Parathyroid adenoma (tissue), 2 donors: ENCODE results near the gene CCL8.

Source experiments
- H2AFZ ChIP-seq: fragments of 300-600 bp; sonication (generic); one replicate; pipeline ENCODE4 v1.7.0; 2017; ENCODE audit warnings: antibody characterized with exemption, mild to moderate bottlenecking
- H3K27ac ChIP-seq: fragments of 300-600 bp; sonication (generic); one replicate; pipeline ENCODE4 v1.7.0; 2017
- H3K27me3 ChIP-seq: fragments of 300-600 bp; sonication (generic); one replicate; pipeline ENCODE4 v1.7.0; 2017; ENCODE audit warnings: low read length; ENCODE audit not compliant: control insufficient read depth, insufficient read depth
- H3K36me3 ChIP-seq: fragments of 300-600 bp; sonication (generic); one replicate; pipeline ENCODE4 v1.7.0; 2017; ENCODE audit warnings: low read length; ENCODE audit not compliant: control insufficient read depth, insufficient read depth
- H3K4me1 ChIP-seq: fragments of 300-600 bp; sonication (generic); one replicate; pipeline ENCODE4 v1.7.0; 2017; ENCODE audit warnings: control low read depth
- H3K4me2 ChIP-seq: fragments of 300-600 bp; sonication (generic); one replicate; pipeline ENCODE4 v1.7.0; 2017; ENCODE audit warnings: low read length
- H3K4me3 ChIP-seq: fragments of 300-600 bp; sonication (generic); one replicate; pipeline ENCODE4 v1.7.0; 2017; ENCODE audit warnings: low read depth, low read length
- H3K79me2 ChIP-seq: fragments of 300-600 bp; sonication (generic); one replicate; pipeline ENCODE4 v1.7.0; 2017; ENCODE audit warnings: control low read depth
- H3K9ac ChIP-seq: fragments of 300-600 bp; sonication (generic); one replicate; pipeline ENCODE4 v1.7.0; 2017; ENCODE audit warnings: mild to moderate bottlenecking
- H3K9me3 ChIP-seq: fragments of 300-600 bp; sonication (generic); one replicate; pipeline ENCODE4 v1.7.0; 2017; ENCODE audit warnings: low read length; ENCODE audit not compliant: control insufficient read depth
- CTCF ChIP-seq: fragments of 300-600 bp; sonication (generic); IDR thresholded peaks from one replicate; pipeline ENCODE4 v1.7.0; 2017; ENCODE audit warnings: antibody characterized with exemption, mild to moderate bottlenecking
- donor health status: primary hyperparathyroidism.

The CCL8 gene

DNA sequence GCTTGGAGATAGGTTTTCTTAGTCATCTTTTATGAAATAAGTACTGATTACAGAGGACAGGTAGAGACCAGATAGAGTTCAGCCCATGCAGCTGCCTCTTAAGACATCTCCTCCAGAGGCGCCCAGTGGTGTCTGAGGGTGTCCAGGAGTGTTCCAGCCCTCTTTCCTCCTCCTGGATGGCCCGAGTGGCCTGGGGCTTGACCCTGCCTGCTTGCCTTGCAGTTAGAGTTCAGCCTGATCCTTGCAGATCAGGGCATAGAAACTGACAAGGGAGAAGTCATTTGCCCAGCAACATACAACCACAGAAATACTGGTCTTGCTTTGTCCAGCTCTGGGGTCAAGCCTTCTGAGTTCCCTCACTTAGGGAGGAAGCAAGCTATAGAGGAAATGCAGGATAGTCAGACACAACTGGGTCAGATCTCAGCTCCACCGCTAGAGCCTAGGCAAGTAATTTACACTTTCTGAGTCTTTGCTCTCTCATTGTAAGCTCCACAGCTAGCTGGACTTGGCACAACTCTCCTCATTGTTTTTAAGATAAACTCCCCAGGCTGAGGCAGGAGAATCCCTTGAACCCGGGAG lies 47.4 kb downstream of the CCL8 start:
- Histone ChIP-seq H3K4me2 (no peak overlapping the region), H3K9me3 (no peaks in the 10 kb centered on the region), H2AFZ (no peak overlapping the region), H3K27me3 (no peaks in the 10 kb centered on the region), H3K4me1 (no peaks in the 10 kb centered on the region), H3K79me2 (no peaks in the 10 kb centered on the region), H3K36me3 (no peaks in the 10 kb centered on the region), H3K9ac (no peak overlapping the region), H3K4me3 (no peak overlapping the region), H3K27ac (no peak overlapping the region)
- TF ChIP-seq CTCF = no peak

- Histone ChIP-seq H3K27ac (no peak overlapping the region), H3K36me3 (no peaks in the 10 kb centered on the region)
Observed at GRCh38 chr17:34367486-34368195, 48.4 kb downstream of the CCL8 start.

DNA sequence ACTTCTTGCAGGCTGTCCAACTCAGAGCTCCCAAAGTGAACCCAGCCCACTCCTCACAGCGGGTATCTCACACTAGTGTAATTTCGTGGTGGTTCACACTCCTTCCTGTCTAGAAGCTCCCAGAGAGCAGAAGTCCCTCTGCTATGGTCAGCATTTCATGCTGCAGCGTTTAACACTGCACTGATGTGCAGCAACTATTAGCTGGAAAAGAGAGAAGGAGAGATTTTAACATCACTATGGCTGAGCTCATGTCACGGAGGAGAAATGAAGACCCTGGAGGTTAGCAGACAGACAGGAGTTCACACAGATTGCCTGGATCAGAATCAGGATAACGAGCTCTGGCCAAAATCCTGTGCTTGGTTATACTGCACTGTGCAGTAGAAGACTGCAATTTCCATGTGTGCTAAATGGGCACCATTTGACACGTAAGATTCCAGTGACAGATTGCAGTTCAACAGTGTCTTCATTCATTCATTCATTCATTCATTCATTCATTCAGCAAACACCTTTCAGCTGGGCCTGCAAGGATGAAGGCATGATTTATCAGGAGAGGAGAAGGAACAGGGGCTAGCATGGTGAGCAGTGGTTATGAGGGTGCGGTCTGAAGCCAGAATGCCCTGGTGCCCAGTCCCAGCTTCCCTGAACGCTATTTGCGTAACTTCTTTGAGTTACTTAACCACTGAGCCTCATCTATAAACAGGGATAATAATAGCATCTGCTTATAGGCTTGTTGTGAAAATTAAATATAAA lies 49.1 kb downstream of the CCL8 start:
- no peak for TF ChIP-seq CTCF
- no peaks in the 10 kb centered on the region for H3K36me3 ChIP-seq
- H3K27ac ChIP-seq = no peak overlapping the region
- H2AFZ ChIP-seq = no peak overlapping the region
- no peaks in the 10 kb centered on the region for H3K79me2 ChIP-seq
- H3K4me3 ChIP-seq = no peak overlapping the region
- no peak overlapping the region for H3K4me2 ChIP-seq
- H3K27me3 ChIP-seq = no peaks in the 10 kb centered on the region
- H3K4me1 ChIP-seq = no peaks in the 10 kb centered on the region
- H3K9me3 ChIP-seq = no peaks in the 10 kb centered on the region
- H3K9ac ChIP-seq = no peak overlapping the region

More at GRCh38 chr17:34367486-34368195, 48.4 kb downstream of the CCL8 start:
- Histone ChIP-seq H3K4me2 (no peak overlapping the region), H3K4me3 (no peak overlapping the region), H3K27me3 (no peaks in the 10 kb centered on the region), H3K9ac (no peak overlapping the region), H2AFZ (no peak overlapping the region), H3K79me2 (no peaks in the 10 kb centered on the region), H3K4me1 (no peaks in the 10 kb centered on the region), H3K9me3 (no peaks in the 10 kb centered on the region)
- no peak for TF ChIP-seq CTCF

- H2AFZ ChIP-seq = no peak overlapping the region
- no peaks in the 10 kb centered on the region for H3K36me3 ChIP-seq
- no peak overlapping the region for H3K9ac ChIP-seq
- H3K4me3 ChIP-seq = no peak overlapping the region
- no peak for TF ChIP-seq CTCF
- no peaks in the 10 kb centered on the region for H3K79me2 ChIP-seq
- no peak overlapping the region for H3K27ac ChIP-seq
- H3K4me2 ChIP-seq = no peak overlapping the region
- H3K9me3 ChIP-seq = no peaks in the 10 kb centered on the region
- H3K27me3 ChIP-seq = no peaks in the 10 kb centered on the region
- no peaks in the 10 kb centered on the region for H3K4me1 ChIP-seq
Observed at GRCh38 chr17:34368946-34369500, 49.8 kb downstream of the CCL8 start.
